T1000 (cell line): ENCODE data around the gene GATM.

Source experiments
- DNase-seq: peaks from one replicate; lab custom pipeline; 2025; ENCODE audit warnings: mixed read lengths; lab: John Stamatoyannopoulos, UW

The GATM gene, protein sequence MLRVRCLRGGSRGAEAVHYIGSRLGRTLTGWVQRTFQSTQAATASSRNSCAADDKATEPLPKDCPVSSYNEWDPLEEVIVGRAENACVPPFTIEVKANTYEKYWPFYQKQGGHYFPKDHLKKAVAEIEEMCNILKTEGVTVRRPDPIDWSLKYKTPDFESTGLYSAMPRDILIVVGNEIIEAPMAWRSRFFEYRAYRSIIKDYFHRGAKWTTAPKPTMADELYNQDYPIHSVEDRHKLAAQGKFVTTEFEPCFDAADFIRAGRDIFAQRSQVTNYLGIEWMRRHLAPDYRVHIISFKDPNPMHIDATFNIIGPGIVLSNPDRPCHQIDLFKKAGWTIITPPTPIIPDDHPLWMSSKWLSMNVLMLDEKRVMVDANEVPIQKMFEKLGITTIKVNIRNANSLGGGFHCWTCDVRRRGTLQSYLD

DNA sequence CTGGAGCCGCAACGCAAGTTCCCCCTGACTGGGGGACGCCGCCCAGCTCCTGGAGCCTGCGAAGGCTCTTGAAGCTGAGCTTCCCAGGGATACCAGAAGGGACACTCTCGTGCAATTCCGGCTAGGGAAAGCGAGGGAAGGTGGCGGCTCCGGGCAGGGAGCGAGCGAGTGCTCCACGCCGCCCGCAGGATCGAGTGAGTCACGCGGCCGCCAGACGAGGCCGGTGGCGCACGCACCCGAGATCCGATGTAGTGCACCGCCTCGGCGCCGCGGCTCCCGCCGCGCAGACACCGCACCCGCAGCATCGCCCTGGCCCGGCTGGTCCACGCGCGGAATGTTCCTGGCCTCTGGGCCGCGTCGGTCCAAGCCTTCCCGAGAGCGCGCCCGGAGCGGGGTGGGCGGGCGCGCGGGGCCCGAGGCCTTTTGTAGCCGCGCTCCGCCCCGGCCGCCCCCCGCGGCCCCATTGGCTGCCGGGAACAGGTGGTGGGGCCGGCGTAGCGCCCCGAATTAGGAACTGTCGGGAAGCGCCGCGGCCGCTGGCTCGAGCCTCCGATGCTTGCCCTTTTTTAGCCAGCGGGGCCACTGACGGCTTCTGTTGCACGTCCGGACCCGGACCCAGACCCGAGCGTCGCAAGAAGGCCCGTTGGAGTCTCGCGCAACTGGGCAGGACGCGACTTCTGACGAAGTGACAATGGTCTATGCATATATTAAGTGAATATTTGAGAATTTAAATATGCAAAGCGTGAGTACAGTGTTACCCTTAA is at the start of gene GATM:
GATM (minus strand) TSS at position 396 of the 764 bp plus-strand sequence; CDS start at position 305, 91 bp downstream.
- DNase-seq = no peak

DNA sequence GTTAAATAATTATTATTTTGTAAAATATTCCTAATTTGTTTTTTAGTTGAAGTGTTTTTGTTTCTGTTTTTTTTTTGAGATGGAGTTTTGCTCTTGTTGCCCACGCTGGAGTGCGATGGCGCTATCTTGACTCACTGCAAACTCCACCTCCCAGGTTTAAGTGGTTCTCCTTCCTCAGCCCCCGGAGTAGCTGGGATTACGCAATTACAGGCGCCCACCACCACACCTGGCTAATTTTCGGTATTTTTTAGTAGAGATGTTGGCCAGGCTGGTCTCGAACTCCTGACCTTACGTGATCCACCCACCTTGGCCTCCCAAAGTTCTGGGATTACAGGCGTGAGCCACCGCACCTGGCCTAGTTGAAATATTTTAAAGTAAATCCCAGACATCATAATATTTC is 48.7 kb upstream of the GATM start:
- no peak for DNase-seq

DNA sequence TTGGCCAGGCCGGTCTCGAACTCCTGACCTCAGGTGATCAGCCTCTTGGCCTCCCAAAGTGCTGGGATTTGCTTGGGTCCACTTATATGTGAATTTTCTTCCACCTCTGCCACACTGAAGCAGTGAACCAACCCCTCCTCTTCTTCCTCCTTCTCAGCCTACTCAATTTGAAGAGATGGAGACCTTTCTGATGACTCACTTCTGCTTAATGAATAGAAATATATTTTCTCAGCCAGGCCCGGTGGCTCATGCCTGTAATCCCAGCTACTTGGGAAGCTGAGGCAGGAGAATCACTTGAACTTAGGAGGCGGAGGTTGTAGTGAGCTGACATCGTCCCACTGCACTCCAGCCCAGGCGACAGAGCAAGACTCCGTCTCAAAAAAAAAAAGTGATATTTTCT is 46.8 kb upstream of the GATM start:
- no peak for DNase-seq

DNA sequence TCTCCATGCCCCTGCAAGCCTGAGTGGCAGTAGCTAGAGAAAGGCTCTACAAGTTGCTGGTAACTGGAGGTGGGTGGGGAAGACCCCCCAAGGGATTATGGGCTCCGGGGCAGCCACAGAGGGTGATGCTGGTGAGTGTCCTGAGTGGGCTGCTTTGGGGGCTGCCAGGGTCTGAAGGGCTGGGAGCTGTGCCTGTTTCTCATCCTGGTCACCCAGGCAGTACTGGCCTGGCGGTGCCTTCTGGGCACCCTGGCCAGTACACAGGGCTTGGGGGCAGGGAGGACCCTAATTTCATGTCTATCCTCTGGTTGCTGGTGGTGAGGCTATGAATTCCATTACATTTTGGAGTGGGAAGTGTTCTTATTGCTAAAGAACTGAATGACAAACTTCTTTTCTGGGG is 46.1 kb upstream of the GATM start:
- no peak for DNase-seq

DNA sequence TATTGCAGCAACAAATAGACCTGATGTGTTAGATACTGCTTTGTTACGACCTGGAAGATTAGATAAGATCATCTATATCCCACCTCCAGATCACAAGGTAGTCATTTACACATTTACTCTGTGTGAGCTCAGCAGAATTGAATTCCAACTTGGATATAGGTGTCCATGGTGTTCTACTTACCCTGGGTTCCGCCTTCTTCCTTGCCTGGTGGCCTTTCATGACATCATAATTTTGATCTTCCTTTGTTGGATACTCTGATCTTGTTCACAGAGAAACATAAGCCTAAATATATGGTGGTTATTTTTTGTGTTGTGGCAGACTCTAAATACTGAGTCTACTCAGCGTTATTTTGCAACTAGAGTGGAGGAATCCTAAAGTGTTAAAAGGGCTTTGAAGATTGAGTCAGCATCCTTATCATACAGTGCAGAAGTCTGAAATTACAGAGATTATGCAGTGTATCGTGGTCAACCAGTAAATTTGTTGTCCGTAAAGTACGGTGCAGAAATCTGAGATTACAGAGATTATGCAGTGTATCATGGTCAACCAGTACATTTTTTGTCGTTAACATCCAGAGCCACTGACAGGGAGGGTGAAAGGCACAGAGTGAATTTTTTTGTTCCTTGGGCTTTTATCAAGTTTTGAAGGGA is 39.1 kb upstream of the GATM start:
- DNase-seq = no peak

DNA sequence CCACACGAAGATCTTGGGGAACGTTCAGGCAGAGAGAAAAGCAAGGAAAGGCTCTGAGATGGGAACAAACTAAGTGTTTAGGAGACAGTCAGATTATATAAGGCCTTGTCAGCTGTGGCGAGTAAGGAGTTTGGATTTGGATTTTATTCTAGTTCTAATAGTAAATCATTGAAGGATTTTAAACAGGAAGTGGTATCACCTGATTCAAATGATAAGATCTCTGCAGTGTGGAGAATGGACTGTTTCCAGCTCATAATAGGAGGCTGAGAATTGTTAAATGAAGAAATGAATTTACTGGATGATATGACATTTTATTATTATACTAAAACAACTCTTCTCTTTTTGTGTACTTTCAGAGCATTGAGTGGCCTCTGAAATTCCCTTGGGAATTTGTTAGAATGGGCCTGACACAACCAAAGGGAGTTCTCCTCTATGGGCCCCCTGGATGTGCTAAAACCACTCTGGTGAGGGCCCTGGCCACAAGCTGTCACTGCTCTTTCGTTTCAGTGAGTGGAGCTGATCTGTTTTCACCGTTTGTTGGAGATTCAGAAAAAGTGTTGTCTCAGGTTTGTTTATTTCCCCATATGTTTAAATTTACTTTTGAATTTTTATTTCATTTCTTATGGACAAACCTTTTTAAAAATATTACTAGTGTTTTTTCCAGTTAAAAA is 36.0 kb upstream of the GATM start:
- DNase-seq = no peak

DNA sequence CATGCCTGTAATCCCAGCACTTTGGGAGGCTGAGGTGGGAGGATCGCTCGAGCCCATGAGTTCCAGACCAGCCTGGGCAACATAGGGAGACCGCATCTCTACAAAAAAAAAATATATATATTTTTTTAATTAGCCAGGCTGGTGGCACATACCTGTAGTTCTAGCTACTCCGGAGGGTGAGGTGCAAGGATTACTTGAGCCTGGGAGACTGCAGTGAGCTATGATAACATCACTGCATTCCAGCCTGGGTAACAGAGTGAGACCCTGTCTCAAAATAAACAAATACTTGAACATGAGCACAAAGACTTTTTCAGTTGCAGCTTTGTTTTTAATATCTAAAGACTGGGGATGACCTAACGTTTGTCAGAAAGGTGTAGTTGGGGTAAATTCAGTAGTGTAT is 31.3 kb upstream of the GATM start:
- DNase-seq = no peak

DNA sequence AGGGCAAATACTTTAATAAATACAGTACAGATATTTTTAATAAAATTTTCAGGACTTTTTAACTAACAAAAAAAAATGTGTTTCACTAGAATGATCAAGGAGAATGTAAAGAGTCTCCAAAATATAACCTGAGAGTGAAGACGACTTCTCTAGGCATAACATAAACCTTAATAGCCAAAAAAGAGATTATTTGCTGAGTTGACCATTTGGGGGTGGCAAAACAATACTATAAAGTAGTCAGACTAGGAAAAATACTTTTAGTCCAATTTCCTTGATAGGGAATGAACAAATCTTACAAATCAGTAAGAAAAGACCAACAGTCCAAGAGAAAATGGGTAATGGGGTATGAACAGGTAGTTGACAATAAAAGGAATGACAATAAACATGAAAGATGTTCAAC is 29.4 kb upstream of the GATM start:
- no peak for DNase-seq

DNA sequence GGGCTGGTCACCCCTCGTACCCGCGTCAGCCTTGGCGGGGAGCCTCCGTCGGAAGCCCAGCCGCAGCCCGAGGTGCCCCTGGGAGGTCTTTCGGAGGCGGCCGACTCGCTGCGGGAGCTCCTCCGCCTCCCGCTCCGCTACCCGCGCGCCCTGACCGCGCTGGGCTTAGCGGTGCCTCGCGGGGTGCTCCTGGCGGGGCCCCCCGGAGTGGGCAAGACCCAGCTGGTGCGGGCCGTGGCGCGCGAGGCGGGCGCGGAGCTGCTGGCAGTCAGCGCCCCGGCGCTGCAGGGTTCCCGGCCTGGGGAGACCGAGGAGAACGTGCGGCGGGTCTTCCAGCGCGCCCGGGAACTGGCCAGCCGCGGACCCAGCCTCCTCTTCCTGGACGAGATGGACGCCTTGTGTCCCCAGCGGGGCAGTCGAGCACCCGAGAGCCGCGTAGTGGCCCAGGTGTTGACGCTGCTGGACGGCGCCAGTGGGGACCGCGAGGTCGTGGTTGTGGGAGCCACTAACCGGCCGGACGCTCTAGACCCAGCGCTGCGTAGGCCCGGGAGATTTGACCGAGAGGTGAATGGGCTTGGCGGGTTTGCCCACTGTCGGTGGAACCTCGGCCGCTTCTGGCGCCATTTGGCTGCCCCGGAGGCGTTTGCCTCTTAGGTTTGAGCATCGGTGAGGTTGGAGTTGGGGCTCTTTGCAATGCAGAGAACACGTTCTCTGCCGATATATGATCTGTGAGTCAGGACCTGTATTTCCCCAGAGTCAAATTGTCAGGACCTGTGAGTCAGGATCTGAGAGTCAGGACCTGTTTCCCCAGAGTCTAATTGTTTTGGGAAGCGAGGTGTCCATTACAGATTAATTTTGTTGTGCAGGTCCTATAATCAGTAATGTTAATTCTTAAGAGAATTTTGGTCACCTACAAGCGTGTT is 24.9 kb upstream of the GATM start:
- no peak for DNase-seq

DNA sequence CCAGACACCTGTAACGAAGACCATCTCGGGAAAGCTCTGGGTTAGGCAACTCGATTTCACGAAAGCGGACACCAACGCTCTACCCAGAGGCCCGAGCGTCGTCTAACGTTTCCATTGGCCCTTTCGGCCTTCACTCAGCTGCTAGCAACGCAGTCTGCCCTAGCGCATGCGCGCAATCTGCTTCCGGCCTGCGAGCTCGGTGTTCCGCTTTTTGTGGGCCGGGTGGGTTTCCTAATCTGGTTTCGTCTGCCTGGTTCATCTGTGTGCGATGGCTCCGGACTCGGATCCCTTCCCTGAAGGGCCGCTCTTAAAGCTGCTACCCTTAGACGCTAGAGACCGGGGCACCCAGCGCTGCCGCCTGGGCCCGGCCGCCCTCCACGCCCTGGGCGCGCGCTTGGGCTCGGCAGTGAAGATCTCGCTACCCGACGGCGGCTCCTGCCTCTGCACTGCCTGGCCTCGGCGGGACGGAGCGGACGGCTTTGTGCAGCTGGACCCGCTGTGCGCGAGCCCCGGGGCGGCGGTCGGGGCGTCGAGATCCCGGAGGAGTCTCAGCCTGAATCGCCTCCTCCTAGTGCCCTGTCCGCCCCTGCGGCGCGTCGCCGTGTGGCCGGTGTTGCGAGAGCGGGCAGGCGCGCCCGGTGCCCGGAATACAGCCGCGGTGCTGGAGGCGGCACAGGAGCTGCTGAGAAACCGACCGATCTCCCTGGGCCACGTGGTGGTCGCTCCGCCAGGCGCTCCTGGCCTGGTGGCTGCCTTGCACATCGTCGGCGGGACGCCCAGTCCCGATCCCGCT is 24.0 kb upstream of the GATM start:
- peak; percentile 84 for DNase-seq

DNA sequence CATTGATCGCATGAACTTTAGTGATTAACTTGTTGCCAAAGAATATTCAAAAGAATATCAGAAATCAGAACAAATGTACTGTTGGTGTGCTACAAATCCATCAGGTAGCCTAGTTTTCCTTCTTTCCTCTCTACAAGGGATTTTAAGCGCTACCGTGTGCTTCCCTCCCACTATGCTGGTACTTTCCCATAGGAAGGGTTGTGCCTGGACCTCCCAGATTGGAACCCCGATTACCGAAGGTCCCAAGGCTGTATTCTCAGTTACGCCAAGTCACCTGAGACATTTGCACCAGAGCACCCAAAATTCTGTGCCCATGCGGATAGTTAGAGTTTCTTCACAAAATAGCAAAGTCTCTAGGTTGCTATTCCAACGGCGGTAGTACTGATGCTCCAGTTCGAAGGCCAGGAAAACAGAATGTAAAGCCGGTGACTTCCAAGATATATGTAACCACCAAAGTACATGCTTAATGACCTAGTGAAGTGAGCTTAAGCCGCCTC is 23.4 kb upstream of the GATM start:
- no peak for DNase-seq

DNA sequence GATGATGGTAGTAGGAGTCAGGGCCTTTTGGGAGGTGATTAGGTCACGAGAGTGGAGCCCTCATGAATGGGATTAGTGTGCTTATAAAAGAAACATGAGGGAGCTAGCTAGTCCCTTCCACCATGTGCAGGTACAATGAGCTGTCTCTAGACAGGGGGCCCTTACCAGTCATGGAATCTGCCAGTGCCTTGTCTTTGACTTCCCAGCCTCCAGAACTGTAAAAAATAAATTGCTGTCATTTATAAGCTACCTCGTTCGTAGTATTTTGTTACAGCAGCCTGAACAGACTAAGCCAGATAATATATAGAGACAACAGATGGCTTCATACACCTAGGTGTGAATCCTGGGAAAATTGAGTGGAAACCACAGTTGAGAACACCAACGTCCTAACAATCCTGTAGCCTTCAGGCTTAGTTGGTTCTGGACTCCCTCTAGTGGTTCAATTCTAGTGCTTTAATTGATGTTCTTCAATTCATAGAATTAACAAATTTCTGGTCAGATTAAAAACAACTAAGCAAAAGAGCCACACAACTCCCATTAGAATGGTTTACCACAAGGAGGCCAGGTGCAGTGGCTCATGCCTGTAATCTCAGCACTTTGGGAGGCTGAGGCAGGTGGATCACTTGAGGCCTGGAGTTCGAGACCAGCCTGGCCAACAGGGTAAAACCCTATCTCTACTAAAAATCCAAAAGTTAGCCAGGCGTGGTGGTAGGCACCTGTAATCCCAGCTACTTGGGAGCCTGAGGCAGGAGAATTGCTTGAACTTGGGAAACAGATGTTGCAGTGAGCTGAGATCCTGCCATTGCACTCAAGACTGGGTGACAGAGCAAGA is 21.3 kb upstream of the GATM start:
- DNase-seq = no peak

DNA sequence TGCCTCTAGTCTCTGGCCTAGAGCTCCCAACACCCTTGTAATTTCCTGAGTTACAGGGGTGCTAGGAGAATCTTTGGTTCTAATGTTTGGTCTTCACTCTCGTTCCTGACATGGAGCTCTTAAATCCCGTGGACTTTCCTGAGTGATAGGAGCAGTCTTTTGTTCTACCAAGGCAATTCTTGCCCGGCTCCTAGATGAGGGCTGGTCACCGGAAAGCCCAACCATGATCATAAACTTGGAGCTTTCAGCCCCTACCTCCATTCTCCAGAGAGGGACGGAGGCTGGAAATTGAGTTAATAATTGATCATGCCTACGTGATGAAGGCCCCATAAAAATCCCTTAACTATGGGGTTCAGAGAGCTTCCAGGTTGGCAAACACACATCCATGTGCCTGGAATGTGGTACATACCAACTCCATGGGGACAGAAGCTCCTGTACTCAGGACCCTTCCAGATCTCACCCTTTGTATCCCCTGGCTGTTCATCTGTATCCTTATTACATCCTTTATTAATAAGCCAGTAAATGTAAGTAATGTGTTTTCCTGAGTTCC is 18.8 kb upstream of the GATM start:
- DNase-seq = no peak

DNA sequence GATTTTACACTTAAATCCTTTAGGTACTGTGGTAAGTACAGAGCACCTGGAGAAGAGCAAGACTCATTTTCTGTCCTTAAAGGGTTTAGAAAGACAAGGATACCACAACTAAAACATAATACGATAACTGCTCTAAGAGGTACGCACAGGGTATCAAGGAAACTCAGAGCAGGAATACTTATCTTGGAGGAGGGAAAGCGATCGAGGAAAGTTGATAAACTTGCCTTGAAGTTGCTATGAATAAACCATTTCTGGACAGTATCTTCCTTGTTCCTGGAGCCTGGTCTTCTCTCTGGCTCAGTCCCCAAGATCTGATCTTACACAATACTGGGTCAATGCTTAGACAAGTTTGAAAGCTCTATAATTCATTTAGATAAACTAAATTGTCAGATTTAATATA is 17.6 kb upstream of the GATM start:
- DNase-seq = no peak

DNA sequence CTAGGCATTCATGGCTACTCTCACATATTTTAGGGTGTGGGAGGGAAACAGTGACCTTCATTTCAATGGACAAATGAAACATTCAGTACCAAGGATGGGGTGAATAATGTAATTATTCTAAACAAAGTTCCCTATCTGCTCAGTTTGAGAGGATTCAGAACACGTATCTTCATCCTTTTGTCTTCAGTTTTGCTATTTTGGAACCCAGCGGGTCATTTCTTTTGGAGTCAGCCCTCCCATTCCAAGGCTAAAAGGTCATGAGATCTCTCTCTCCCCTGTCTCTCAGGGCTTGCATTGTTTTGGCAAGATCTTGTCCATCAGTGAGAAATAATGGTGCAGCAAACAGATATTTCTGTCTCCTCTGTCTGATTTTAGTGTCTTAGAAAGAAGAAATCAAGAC is 16.3 kb upstream of the GATM start:
- DNase-seq = no peak

DNA sequence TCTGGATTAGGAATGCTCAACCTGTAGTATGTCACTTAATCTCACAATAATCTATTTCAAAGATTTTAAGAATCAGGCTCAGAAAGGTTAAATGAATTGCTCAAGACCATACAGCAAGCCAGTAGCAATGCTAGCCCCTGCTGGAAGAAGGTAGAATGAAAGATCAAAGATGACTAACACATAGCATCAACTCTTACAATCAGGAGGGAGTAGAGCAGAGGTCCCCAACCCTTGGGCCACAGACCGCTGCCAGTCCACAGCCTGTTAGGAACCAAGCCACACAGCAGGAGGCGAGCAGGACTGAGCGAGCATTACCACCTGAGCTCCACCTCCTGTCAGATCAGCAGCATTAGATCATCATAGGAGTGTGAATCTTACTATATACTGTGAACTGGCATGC is 15.5 kb upstream of the GATM start:
- DNase-seq = no peak

DNA sequence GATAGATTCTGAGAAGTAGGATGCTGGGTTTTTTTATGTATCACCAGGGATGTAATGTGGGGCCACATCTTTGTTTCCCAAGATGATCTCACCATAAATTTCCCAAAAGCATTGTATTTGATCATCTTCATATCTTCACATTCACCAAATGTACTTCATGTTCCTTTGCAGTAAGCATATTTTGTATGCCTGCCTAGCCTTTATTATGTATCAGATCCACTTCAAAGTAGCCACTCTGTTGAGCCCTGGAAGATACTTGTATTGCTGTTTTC is 14.2 kb upstream of the GATM start:
- no peak for DNase-seq

DNA sequence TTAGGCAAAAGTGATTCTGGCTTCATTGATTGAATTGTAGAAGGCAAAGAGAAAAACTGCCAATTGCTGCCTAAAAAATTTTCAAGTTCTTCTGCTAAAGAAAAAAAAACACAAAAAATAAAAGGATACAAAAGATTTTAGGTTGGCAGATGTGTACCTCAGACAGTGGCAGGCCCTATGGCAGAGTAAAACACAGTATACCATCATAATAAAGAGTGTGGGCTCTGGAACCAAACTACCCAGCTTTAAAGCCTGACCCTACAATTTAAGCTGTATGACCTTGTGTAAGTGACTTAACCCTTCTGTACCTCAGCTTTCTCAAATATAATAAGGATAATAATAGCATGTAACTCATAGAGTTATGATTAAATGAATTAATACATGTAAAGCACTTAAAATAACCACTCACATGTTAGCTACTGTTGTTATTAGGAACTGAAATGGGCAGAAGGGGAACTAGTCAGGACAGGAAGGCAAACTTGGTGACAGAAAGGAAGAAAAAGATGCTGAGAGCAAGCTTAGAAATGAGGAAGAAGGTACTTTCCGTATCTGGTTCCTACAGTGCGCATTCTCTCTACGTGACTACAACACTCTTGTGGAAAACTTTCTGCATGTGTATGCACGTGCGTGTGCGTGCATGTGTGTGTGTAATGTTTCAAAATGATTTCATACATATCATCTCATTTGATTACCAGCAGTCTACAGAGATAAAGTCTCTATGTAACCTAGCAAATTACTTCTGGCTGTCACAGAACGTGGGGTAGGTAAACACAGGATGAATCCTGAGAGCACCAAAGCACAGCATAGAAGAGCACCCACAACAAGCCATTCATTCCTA is 13.6 kb upstream of the GATM start:
- DNase-seq = no peak
